Gastrocnemius medialis (tissue), 4 donors: ENCODE measurements around the gene PIGR. TPM values are rescaled to one million over a fixed set of nuclear protein-coding genes. Genes with fewer than 3 reads are reported as not detected.

Experiments
- ATAC-seq, 2 donors: fragments of 150-250 bp; one replicate each; pipeline ENCODE4 v1.9.1; 2016
- DNase-seq, 2 donors: peaks; one replicate each; pipeline ENCODE4 v3.0.0-alpha.2; 2019
- H3K27ac ChIP-seq, 4 donors: fragments of 200-600 bp; sonication (generic); 1 replicate in 1 of 4; 2 replicates in 3 of 4; pipeline ENCODE4 v1.5.1; 2016 to 2018; ENCODE audit warnings: mild to moderate bottlenecking in 2 of 4, moderate library complexity in 1 of 4
- H3K27me3 ChIP-seq, 3 donors: fragments of 200-600 bp; sonication (generic) in 2 of 3; 1 replicate in 1 of 3; 2 replicates in 2 of 3; pipeline versions ENCODE4 v1.5.1 to v1.6.0; 2016 to 2019; ENCODE audit warnings: mild to moderate bottlenecking in 1 of 3, moderate library complexity in 1 of 3
- H3K36me3 ChIP-seq, 2 donors: fragments of 200-600 bp; sonication (generic) in 1 of 2; one replicate each; pipeline ENCODE4 v1.5.1; 2017 to 2018
- H3K4me1 ChIP-seq, 2 donors: fragments of 200-600 bp; sonication (generic) in 1 of 2; one replicate each; pipeline ENCODE4 v1.5.1; 2016 to 2017; ENCODE audit warnings: mild to moderate bottlenecking in 2 of 2
- H3K4me3 ChIP-seq, 4 donors: fragments of 200-600 bp; sonication (generic) in 3 of 4; 1 replicate in 1 of 4; 2 replicates in 3 of 4; pipeline ENCODE4 v1.5.1; 2016 to 2019; ENCODE audit warnings: mild to moderate bottlenecking in 2 of 4
- H3K9me3 ChIP-seq, 3 donors: fragments of 200-600 bp; sonication (generic) in 2 of 3; 1 replicate in 1 of 3; 2 replicates in 2 of 3; pipeline ENCODE4 v1.5.1; 2016 to 2019
- CTCF ChIP-seq, 5 experiments: fragments of 450-650 bp in 3 of 5; fragments of 200-600 bp in 2 of 5; sonication (generic) in 2 of 5; IDR thresholded peaks in 4 of 5; conservative IDR thresholded peaks in 1 of 5; 1 replicate in 4 of 5; 2 replicates in 1 of 5; pipeline ENCODE4 v1.5.1; 2016 to 2019; ENCODE audit warnings: antibody characterized with exemption in 5 of 5, mild to moderate bottlenecking in 3 of 5, moderate library complexity in 3 of 5
- POLR2A ChIP-seq, 2 donors: fragments of 450-650 bp; IDR thresholded peaks; one replicate each; pipeline ENCODE4 v1.6.1; 2017; ENCODE audit warnings: antibody characterized with exemption in 2 of 2, mild to moderate bottlenecking in 2 of 2, moderate library complexity in 2 of 2
- in situ Hi-C, 4 donors: fragments of 200-750 bp; cut with MboI; loops; one replicate each; pipeline versions ENCODE4 v1.15.0 to v1.8.0; 2017; ENCODE audit warnings: low sequenced_read_pairs in 4 of 4
- intact Hi-C: fragments of 100-400 bp; cut with DNase I; formaldehyde crosslinking; loops from one replicate; pipeline ENCODE4 v1.15.1; 2023; ENCODE audit warnings: low total_unique reads
- total RNA-seq, 4 donors: library from RNA; depleted of rRNA; stranded (reverse); fragments of >200 nt; gene quantifications; one replicate each; pipeline versions ENCODE4 v1.1.0 to v1.2.3, GENCODE V29; 2016

Gene PIGR
- total RNA-seq, 4 donors from 2014 or later: 0.10 to 28.4 (median 0.11) TPM; not detected in 1

- H3K4me1 ChIP-seq: peaks cover 5 to 7% of the 10 kb centered on the region in 2 donors
- no peak overlapping the region for H3K27ac ChIP-seq
- no peaks in the 10 kb centered on the region for H3K9me3 ChIP-seq
- no peaks in the 10 kb centered on the region for H3K36me3 ChIP-seq
- no peak for TF ChIP-seq CTCF (IDR thresholded peaks at IDR 0.05 in 4 of 5, conservative IDR thresholded peaks at IDR 0.05 in 1 of 5)
- TF ChIP-seq POLR2A (IDR thresholded peaks at IDR 0.05): no peak
- no peak for ATAC-seq
- no peaks in the 10 kb centered on the region for H3K27me3 ChIP-seq
- in situ Hi-C loops: loop anchor here (10.0 kb wide), 4 partner anchors 50 to 280 kb away; partner anchors contain the start of genes IL20 (in 4 of the 4) and DYRK3 (in 1 of the 4)
- intact Hi-C loops: loop anchor here (10.0 kb wide), 1 partner anchor 110 kb away; no protein-coding TSS in a partner anchor
- no peak for DNase-seq
- H3K4me3 ChIP-seq: no peak overlapping the region
Measured at GRCh38 chr1:206915030-206915735, 31.1 kb downstream of the PIGR start.

- in situ Hi-C loops (loop anchor here (5.0 to 10.0 kb wide), 7 partner anchors 49 to 282 kb away; partner anchors contain the start of genes IL20 (in 4 of the 4) and DYRK3 (in 2 of the 4)), intact Hi-C loops (loop anchor here (2.0 to 10.0 kb wide), 2 partner anchors 109 to 179 kb away; no protein-coding TSS in a partner anchor)
- no peak overlapping the region for H3K27ac ChIP-seq
- peaks cover 14 to 15% of the 10 kb centered on the region in 2 donors for H3K4me1 ChIP-seq
- DNase-seq: no peak
- no peaks in the 10 kb centered on the region for H3K9me3 ChIP-seq
- TF ChIP-seq POLR2A (IDR thresholded peaks at IDR 0.05): no peak
- no peak for TF ChIP-seq CTCF (IDR thresholded peaks at IDR 0.05 in 4 of 5, conservative IDR thresholded peaks at IDR 0.05 in 1 of 5)
- H3K36me3 ChIP-seq: no peaks in the 10 kb centered on the region
- peaks cover 0 to 2% (median 0%) of the 10 kb centered on the region in 3 donors for H3K27me3 ChIP-seq
- no peak overlapping the region for H3K4me3 ChIP-seq
- no peak for ATAC-seq
Measured at GRCh38 chr1:206913766-206914537, 32.3 kb downstream of the PIGR start.

GRCh38 chr1:206912445-206913095, 33.7 kb downstream of the PIGR start:
- no peak overlapping the region for H3K27ac ChIP-seq
- peaks cover 0 to 4% (median 0%) of the 10 kb centered on the region in 3 donors for H3K27me3 ChIP-seq
- H3K4me3 ChIP-seq: no peak overlapping the region
- intact Hi-C loops (loop anchor here (1.0 to 10.0 kb wide), 4 partner anchors 47 to 278 kb away; partner anchors contain the start of gene IL20), in situ Hi-C loops (loop anchor here (5.0 to 10.0 kb wide), 7 partner anchors 48 to 280 kb away; partner anchors contain the start of genes IL20 (in 4 of the 4) and DYRK3 (in 2 of the 4))
- H3K36me3 ChIP-seq: no peaks in the 10 kb centered on the region
- ATAC-seq (peak; percentile 55 to 56), DNase-seq (peak; percentile 48 to 69)
- H3K9me3 ChIP-seq: no peaks in the 10 kb centered on the region
- TF ChIP-seq CTCF (IDR thresholded peaks at IDR 0.05 in 4 of 5, conservative IDR thresholded peaks at IDR 0.05 in 1 of 5) (peak; percentile 76 to 88 (median 87)), POLR2A (IDR thresholded peaks at IDR 0.05) (no peak)
- peaks cover 19 to 20% of the 10 kb centered on the region in 2 donors for H3K4me1 ChIP-seq

GRCh38 chr1:206911064-206911663, 35.1 kb downstream of the PIGR start:
- intact Hi-C loops (loop anchor here (1.0 to 10.0 kb wide), 2 partner anchors 106 to 253 kb away; no protein-coding TSS in a partner anchor), in situ Hi-C loops (loop anchor here (5.0 to 10.0 kb wide), 7 partner anchors 46 to 279 kb away; partner anchors contain the start of genes IL20 (in 4 of the 4) and DYRK3 (in 2 of the 4))
- Histone ChIP-seq H3K9me3 (no peaks in the 10 kb centered on the region), H3K27ac (no peak overlapping the region), H3K36me3 (no peaks in the 10 kb centered on the region), H3K4me3 (no peak overlapping the region), H3K4me1 (peaks cover 20 to 23% of the 10 kb centered on the region in 2 donors), H3K27me3 (peaks cover 0 to 4% (median 0%) of the 10 kb centered on the region in 3 donors)
- peak; percentile 60 to 63 for ATAC-seq
- TF ChIP-seq CTCF (IDR thresholded peaks at IDR 0.05 in 4 of 5, conservative IDR thresholded peaks at IDR 0.05 in 1 of 5): peak; percentile 65 to 90 (median 76)
- no peak for TF ChIP-seq POLR2A (IDR thresholded peaks at IDR 0.05)
- peak; percentile 18 to 43 for DNase-seq
